ENCODE measurements around the gene TIGD3.

DNA sequence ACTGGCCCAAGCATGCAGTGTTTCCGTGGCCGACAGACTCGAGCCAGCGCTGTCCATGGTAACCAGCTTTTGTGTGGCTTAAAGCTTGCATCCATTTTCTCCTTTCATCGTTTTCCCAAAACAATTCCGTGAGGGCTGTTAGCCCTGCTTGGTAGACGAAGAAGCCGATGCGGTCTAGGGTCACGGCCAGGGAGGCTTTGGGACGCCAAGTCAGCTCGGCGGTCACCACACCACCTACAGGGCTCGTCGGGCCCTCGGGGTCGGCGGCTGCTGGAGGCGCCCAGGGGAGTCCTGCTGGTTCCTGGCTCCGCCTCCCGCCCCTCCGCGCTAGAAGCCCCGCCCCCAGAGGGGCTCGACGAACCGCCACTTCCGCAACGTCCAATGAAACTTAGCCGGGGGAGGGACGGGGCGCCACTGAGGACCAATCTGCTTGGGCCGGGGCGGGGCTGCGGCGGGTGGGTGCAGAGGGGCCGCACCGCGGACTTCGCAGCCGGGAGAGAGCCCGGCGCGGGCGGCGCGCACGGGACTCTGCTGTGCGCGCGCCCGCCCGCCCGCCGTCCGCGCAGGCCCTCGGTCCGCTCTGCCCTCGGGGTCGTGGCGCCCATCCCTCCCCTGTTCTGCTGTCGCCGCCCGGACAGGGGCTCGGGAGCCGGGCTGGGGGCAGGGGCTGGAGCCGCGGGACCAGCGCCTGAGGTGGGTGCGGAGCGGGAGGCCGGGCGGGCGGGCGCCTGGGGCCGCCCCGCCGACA lies at the start of gene TIGD3:
- TF ChIP-seq, protein P1, sequence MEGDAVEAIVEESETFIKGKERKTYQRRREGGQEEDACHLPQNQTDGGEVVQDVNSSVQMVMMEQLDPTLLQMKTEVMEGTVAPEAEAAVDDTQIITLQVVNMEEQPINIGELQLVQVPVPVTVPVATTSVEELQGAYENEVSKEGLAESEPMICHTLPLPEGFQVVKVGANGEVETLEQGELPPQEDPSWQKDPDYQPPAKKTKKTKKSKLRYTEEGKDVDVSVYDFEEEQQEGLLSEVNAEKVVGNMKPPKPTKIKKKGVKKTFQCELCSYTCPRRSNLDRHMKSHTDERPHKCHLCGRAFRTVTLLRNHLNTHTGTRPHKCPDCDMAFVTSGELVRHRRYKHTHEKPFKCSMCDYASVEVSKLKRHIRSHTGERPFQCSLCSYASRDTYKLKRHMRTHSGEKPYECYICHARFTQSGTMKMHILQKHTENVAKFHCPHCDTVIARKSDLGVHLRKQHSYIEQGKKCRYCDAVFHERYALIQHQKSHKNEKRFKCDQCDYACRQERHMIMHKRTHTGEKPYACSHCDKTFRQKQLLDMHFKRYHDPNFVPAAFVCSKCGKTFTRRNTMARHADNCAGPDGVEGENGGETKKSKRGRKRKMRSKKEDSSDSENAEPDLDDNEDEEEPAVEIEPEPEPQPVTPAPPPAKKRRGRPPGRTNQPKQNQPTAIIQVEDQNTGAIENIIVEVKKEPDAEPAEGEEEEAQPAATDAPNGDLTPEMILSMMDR (optimal IDR thresholded peaks at IDR 0.05 in 1 of 3, IDR thresholded peaks at IDR 0.05 in 1 of 3, conservative IDR thresholded peaks at IDR 0.05 in 1 of 3; ENCODE audit: extremely low read depth in 1 of 3, insufficient read depth in 2 of 3, low read length in 3 of 3) = no peak
- no peak for TF ChIP-seq EZH2 (IDR thresholded peaks at IDR 0.05; ENCODE audit: low read length)
